A549 (cell line): ENCODE measurements around the gene LIMK2.

Experiments used
- EP300 ChIP-seq, 2 experiments: fragments of >200 bp; sonication (Bioruptor Twin); formaldehyde crosslinking; IDR thresholded peaks; 2 replicates in 1 of 2; 3 replicates in 1 of 2; pipeline ENCODE4 v1.6.1; 2016 to 2017
- HDAC2 ChIP-seq: fragments of 200-600 bp; sonication (generic); IDR thresholded peaks from 2 replicates; pipeline ENCODE4 v1.6.1; 2016
- POLR2A ChIP-seq: IDR thresholded peaks from 2 replicates; pipeline ENCODE4 v1.6.1; 2012; ENCODE audit warnings: mild to moderate bottlenecking, low read length
- RFX5 ChIP-seq: fragments of 450-650 bp; IDR thresholded peaks from 2 replicates; pipeline ENCODE4 v1.7.1; 2014; ENCODE audit warnings: antibody characterized with exemption, mild to moderate bottlenecking, moderate library complexity
- TP53 ChIP-seq: fragments of 250-450 bp; sonication (Bioruptor Pico); IDR thresholded peaks from 2 replicates; pipeline ENCODE4 v1.5.0; 2021; ENCODE audit warnings: mild to moderate bottlenecking, moderate library complexity
- TF ChIP-seq, protein P1 (sequence below): fragments of 200-600 bp; sonication (generic); IDR thresholded peaks from 2 replicates; pipeline ENCODE4 v1.6.1; 2016; ENCODE audit warnings: antibody characterized with exemption, mild to moderate bottlenecking, moderate library complexity
- TF ChIP-seq, protein P2 (sequence below): IDR thresholded peaks from 2 replicates; pipeline ENCODE4 v1.6.1; 2012
- TF ChIP-seq, protein P3 (sequence below): fragments of >200 bp; sonication (Bioruptor Twin); formaldehyde crosslinking; IDR thresholded peaks from 3 replicates; pipeline ENCODE4 v1.5.1; 2016
- TF ChIP-seq, protein P4 (sequence below): fragments of >200 bp; sonication (Bioruptor Twin); formaldehyde crosslinking; IDR thresholded peaks from 3 replicates; pipeline ENCODE4 v1.6.1; 2016
- TF ChIP-seq, protein P5 (sequence below): fragments of 450-650 bp; IDR thresholded peaks from 2 replicates; pipeline ENCODE4 v1.6.1; 2014; ENCODE audit warnings: antibody characterized with exemption

DNA sequence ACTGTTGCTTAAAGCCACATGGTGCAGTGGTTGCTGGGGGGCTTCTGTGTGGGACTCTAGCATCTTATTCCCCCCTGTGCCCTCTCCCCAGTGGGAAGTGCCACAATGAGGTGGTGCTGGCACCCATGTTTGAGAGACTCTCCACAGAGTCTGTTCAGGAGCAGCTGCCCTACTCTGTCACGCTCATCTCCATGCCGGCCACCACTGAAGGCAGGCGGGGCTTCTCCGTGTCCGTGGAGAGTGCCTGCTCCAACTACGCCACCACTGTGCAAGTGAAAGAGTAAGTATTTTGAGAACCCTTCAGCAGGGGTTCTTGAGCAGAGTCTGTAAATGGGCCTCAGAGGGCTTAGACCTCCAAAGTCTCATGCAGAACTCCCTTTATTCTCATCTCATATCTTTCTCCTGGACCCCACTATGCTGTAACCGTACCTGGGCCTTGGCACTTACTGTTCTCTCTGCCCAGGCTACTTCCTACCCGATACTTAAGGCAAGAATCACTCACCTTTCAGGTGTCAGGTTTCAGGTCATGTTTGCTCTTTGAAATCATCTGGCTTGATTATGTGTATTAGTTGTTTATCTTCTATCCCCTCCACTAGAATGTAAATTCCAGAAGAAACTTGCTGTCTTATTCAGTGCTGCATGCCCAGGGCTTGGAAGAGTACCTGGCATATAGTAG lies 47.8 kb downstream of the LIMK2 start:
- TF ChIP-seq, protein P1, sequence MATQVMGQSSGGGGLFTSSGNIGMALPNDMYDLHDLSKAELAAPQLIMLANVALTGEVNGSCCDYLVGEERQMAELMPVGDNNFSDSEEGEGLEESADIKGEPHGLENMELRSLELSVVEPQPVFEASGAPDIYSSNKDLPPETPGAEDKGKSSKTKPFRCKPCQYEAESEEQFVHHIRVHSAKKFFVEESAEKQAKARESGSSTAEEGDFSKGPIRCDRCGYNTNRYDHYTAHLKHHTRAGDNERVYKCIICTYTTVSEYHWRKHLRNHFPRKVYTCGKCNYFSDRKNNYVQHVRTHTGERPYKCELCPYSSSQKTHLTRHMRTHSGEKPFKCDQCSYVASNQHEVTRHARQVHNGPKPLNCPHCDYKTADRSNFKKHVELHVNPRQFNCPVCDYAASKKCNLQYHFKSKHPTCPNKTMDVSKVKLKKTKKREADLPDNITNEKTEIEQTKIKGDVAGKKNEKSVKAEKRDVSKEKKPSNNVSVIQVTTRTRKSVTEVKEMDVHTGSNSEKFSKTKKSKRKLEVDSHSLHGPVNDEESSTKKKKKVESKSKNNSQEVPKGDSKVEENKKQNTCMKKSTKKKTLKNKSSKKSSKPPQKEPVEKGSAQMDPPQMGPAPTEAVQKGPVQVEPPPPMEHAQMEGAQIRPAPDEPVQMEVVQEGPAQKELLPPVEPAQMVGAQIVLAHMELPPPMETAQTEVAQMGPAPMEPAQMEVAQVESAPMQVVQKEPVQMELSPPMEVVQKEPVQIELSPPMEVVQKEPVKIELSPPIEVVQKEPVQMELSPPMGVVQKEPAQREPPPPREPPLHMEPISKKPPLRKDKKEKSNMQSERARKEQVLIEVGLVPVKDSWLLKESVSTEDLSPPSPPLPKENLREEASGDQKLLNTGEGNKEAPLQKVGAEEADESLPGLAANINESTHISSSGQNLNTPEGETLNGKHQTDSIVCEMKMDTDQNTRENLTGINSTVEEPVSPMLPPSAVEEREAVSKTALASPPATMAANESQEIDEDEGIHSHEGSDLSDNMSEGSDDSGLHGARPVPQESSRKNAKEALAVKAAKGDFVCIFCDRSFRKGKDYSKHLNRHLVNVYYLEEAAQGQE, result no peak
- no peak for TF ChIP-seq HDAC2
- TF ChIP-seq, protein P2, sequence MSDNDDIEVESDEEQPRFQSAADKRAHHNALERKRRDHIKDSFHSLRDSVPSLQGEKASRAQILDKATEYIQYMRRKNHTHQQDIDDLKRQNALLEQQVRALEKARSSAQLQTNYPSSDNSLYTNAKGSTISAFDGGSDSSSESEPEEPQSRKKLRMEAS, result no peak
- TF ChIP-seq, protein P3, sequence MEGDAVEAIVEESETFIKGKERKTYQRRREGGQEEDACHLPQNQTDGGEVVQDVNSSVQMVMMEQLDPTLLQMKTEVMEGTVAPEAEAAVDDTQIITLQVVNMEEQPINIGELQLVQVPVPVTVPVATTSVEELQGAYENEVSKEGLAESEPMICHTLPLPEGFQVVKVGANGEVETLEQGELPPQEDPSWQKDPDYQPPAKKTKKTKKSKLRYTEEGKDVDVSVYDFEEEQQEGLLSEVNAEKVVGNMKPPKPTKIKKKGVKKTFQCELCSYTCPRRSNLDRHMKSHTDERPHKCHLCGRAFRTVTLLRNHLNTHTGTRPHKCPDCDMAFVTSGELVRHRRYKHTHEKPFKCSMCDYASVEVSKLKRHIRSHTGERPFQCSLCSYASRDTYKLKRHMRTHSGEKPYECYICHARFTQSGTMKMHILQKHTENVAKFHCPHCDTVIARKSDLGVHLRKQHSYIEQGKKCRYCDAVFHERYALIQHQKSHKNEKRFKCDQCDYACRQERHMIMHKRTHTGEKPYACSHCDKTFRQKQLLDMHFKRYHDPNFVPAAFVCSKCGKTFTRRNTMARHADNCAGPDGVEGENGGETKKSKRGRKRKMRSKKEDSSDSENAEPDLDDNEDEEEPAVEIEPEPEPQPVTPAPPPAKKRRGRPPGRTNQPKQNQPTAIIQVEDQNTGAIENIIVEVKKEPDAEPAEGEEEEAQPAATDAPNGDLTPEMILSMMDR, result no peak
- TF ChIP-seq TP53 (CRISPR knock-in tag), result no peak
- TF ChIP-seq, protein P4, sequence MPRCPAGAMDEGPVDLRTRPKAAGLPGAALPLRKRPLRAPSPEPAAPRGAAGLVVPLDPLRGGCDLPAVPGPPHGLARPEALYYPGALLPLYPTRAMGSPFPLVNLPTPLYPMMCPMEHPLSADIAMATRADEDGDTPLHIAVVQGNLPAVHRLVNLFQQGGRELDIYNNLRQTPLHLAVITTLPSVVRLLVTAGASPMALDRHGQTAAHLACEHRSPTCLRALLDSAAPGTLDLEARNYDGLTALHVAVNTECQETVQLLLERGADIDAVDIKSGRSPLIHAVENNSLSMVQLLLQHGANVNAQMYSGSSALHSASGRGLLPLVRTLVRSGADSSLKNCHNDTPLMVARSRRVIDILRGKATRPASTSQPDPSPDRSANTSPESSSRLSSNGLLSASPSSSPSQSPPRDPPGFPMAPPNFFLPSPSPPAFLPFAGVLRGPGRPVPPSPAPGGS, result no peak
- TF ChIP-seq RFX5, result no peak
- no peak for TF ChIP-seq POLR2A
- no peak for TF ChIP-seq EP300 (IDR thresholded peaks at IDR 0.05)
- TF ChIP-seq, protein P5, sequence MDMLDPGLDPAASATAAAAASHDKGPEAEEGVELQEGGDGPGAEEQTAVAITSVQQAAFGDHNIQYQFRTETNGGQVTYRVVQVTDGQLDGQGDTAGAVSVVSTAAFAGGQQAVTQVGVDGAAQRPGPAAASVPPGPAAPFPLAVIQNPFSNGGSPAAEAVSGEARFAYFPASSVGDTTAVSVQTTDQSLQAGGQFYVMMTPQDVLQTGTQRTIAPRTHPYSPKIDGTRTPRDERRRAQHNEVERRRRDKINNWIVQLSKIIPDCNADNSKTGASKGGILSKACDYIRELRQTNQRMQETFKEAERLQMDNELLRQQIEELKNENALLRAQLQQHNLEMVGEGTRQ, result no peak
